Fibroblast of mammary gland (primary cell): Measurements from ENCODE around the gene KIF22.
A peak's percentile ranks its signal among the peaks of the same experiment; 100 is the strongest.

Experiments used
- DNase-seq: peaks from one replicate; pipeline ENCODE4 v3.0.0-alpha.2; 2010; ENCODE audit warnings: low read depth
- H3K4me3 ChIP-seq: 2 replicates; pipeline ENCODE4 v1.5.1; 2011; ENCODE audit warnings: low read depth, mild to moderate bottlenecking, low read length, moderate library complexity; ENCODE audit not compliant: control insufficient read depth
- CTCF ChIP-seq: conservative IDR thresholded peaks from 2 replicates; pipeline ENCODE4 v1.5.1; 2011; ENCODE audit warnings: low read depth, low read length, inconsistent platforms; ENCODE audit not compliant: control insufficient read depth, insufficient read depth

KIF22 gene

GRCh38 chr16:29812754-29813643 is 22.4 kb downstream of the KIF22 start:
- H3K4me3 ChIP-seq = peak overlapping the region; percentile 44
- TF ChIP-seq CTCF = no peak
- DNase-seq = no peak

GRCh38 chr16:29813644-29814562 is 23.4 kb downstream of the KIF22 start:
- no peak overlapping the region for H3K4me3 ChIP-seq
- DNase-seq = no peak
- TF ChIP-seq CTCF = no peak

GRCh38 chr16:29814592-29814991 is 24.0 kb downstream of the KIF22 start:
- H3K4me3 ChIP-seq = no peak overlapping the region
- no peak for DNase-seq
- TF ChIP-seq CTCF = no peak

- no peak for DNase-seq
- peak overlapping the region; percentile 80 for H3K4me3 ChIP-seq
- TF ChIP-seq CTCF = no peak
These were observed 24.6 kb downstream of the KIF22 start for GRCh38 chr16:29815032-29815721.

- peak; percentile 100 for DNase-seq
- peak; percentile 69 for TF ChIP-seq CTCF
- H3K4me3 ChIP-seq = peak within 1 kb of the TSS; percentile 80
These were observed 25.5 kb downstream of the KIF22 start, which contains the start of gene PAGR1 for GRCh38 chr16:29815793-29816693. TSS of gene PAGR1 (plus strand) at chr16:29816152. CDS start at chr16:29816526, 374 bp downstream.
